ENCODE results near the gene ERAL1.

DNA sequence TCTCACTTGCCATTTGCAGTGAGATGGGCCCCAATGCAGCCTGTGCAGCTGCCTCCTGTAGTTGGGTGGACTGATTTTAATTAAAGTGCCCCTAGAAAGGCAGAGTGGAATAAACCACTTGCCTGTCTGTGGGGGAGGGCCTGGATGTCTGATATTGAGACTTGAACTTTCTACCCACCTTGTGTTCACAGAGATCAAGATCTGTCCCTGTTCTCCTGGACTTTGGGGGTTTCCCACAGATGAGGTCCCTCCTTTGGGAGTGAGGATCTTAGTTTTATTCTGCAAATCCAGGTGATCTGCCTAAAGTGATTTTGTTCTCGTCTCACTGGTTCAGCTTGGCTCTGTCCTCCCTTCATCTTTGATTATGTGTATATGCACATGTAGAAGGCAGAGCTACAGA lies 55.7 kb downstream of the ERAL1 start:
- TF ChIP-seq, protein P1, sequence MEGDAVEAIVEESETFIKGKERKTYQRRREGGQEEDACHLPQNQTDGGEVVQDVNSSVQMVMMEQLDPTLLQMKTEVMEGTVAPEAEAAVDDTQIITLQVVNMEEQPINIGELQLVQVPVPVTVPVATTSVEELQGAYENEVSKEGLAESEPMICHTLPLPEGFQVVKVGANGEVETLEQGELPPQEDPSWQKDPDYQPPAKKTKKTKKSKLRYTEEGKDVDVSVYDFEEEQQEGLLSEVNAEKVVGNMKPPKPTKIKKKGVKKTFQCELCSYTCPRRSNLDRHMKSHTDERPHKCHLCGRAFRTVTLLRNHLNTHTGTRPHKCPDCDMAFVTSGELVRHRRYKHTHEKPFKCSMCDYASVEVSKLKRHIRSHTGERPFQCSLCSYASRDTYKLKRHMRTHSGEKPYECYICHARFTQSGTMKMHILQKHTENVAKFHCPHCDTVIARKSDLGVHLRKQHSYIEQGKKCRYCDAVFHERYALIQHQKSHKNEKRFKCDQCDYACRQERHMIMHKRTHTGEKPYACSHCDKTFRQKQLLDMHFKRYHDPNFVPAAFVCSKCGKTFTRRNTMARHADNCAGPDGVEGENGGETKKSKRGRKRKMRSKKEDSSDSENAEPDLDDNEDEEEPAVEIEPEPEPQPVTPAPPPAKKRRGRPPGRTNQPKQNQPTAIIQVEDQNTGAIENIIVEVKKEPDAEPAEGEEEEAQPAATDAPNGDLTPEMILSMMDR (IDR thresholded peaks at IDR 0.05) = no peak
- no peak for TF ChIP-seq EZH2 (IDR thresholded peaks at IDR 0.05; ENCODE audit: borderline replicate concordance, insufficient read depth, low read depth, low read length, poor library complexity, severe bottlenecking)
